HepG2 (cell line): ENCODE results near the gene DACT2. TPM values are rescaled to one million over a fixed set of nuclear protein-coding genes. Genes with fewer than 3 reads are reported as not detected.
A peak's percentile ranks its signal among the peaks of the same experiment; 100 is the strongest.

ENCODE experiments used
- FOSL1 ChIP-seq: sonication (generic); formaldehyde crosslinking; IDR thresholded peaks from 2 replicates; pipeline ENCODE4 v1.9.0; 2021; ENCODE audit warnings: missing genetic modification reagents, borderline replicate concordance
- FOXK2 ChIP-seq: fragments of 450-650 bp; IDR thresholded peaks from 2 replicates; pipeline ENCODE4 v1.6.1; 2016
- GFI1 ChIP-seq: sonication (generic); formaldehyde crosslinking; IDR thresholded peaks from 2 replicates; pipeline ENCODE4 v1.5.0; 2020; ENCODE audit warnings: missing genetic modification reagents, mild to moderate bottlenecking, borderline replicate concordance
- HDAC2 ChIP-seq: sonication (generic); formaldehyde crosslinking; IDR thresholded peaks from 2 replicates; pipeline ENCODE4 v1.4.0; 2020; ENCODE audit warnings: missing genetic modification reagents
- HNRNPK ChIP-seq: fragments of 200-400 bp; formaldehyde crosslinking; IDR thresholded peaks from 2 replicates; pipeline ENCODE4 v1.6.1; 2018; ENCODE audit warnings: low read length, low read depth, moderate library complexity, mild to moderate bottlenecking; ENCODE audit not compliant: poor library complexity, severe bottlenecking
- JUN ChIP-seq: sonication (generic); formaldehyde crosslinking; IDR thresholded peaks from 2 replicates; pipeline ENCODE4 v1.4.0; 2020; ENCODE audit warnings: mild to moderate bottlenecking, missing genetic modification reagents
- NR2F6 ChIP-seq, 2 experiments: IDR thresholded peaks; 2 replicates each; pipeline ENCODE4 v1.6.1; 2016; ENCODE audit warnings: antibody characterized with exemption in 1 of 2, mild to moderate bottlenecking in 1 of 2
- RCOR2 ChIP-seq: IDR thresholded peaks from 2 replicates; pipeline ENCODE4 v1.6.1; 2016; ENCODE audit warnings: missing biosample characterization, missing genetic modification reagents
- RNF2 ChIP-seq: fragments of 450-650 bp; conservative IDR thresholded peaks from 2 replicates; pipeline ENCODE4 v1.6.1; 2016; ENCODE audit warnings: low read depth
- SMARCE1 ChIP-seq: fragments of 450-650 bp; IDR thresholded peaks from 2 replicates; pipeline ENCODE4 v1.6.1; 2017; ENCODE audit warnings: borderline replicate concordance
- TRIM24 ChIP-seq: sonication (generic); formaldehyde crosslinking; IDR thresholded peaks from 2 replicates; pipeline ENCODE4 v1.8.0; 2022; ENCODE audit warnings: mild to moderate bottlenecking, missing genetic modification reagents
- ZKSCAN8 ChIP-seq: IDR thresholded peaks from 2 replicates; pipeline ENCODE4 v1.6.1; 2016; ENCODE audit warnings: borderline replicate concordance, missing genetic modification reagents, missing compliant biosample characterization
- ZNF225 ChIP-seq: sonication (generic); formaldehyde crosslinking; IDR thresholded peaks from 2 replicates; pipeline ENCODE4 v1.4.0; 2020; ENCODE audit warnings: mild to moderate bottlenecking, missing genetic modification reagents
- ZNF253 ChIP-seq: sonication (generic); formaldehyde crosslinking; IDR thresholded peaks from 2 replicates; pipeline ENCODE4 v1.8.0; 2022; ENCODE audit warnings: mild to moderate bottlenecking, missing genetic modification reagents, borderline replicate concordance
- ZNF33B ChIP-seq: sonication (generic); formaldehyde crosslinking; IDR thresholded peaks from 2 replicates; pipeline ENCODE4 v1.5.1; 2020; ENCODE audit warnings: mild to moderate bottlenecking, missing genetic modification reagents
- ZNF451 ChIP-seq: sonication (generic); formaldehyde crosslinking; IDR thresholded peaks from 2 replicates; pipeline ENCODE4 v1.5.0; 2020; ENCODE audit warnings: mild to moderate bottlenecking, missing genetic modification reagents
- ZNF629 ChIP-seq: sonication (generic); formaldehyde crosslinking; conservative IDR thresholded peaks from 2 replicates; pipeline ENCODE4 v1.5.0; 2020; ENCODE audit warnings: missing genetic modification reagents
- ZNF790 ChIP-seq: sonication (generic); formaldehyde crosslinking; IDR thresholded peaks from 2 replicates; pipeline ENCODE4 v1.8.0; 2022; ENCODE audit warnings: missing genetic modification reagents, mild to moderate bottlenecking, borderline replicate concordance
- polyA plus RNA-seq, 8 experiments: library from polyadenylated mRNA; depleted of rRNA in 3 of 8; stranded (reverse) in 7 of 8; unstranded in 1 of 8; fragments of >200 nt; fragmentation: Illumina TruSeq in 4 of 8; extraction: Trizol in 4 of 8; gene quantifications; 2 replicates each; pipeline versions ENCODE4 v1.2.1 to v1.2.3, GENCODE V29; 2011 to 2016; ENCODE audit warnings: low read depth in 4 of 8, missing spikeins in 1 of 8, mixed read lengths in 1 of 8; ENCODE audit not compliant: insufficient read depth in 1 of 8
- total RNA-seq, 5 experiments: library from RNA; depleted of rRNA; stranded (reverse); fragments of >200 nt; fragmentation: Illumina TruSeq; extraction: Trizol; gene quantifications; 2 replicates each; pipeline ENCODE4 v1.2.3, GENCODE V29; 2016; ENCODE audit warnings: low read depth in 1 of 5
- TF ChIP-seq, protein P1 (sequence below), 2 experiments: sonication (generic) in 1 of 2; formaldehyde crosslinking in 1 of 2; IDR thresholded peaks; 2 replicates each; pipeline versions ENCODE4 v1.4.0 to v1.6.1; 2018 to 2020; ENCODE audit warnings: missing genetic modification reagents in 2 of 2, borderline replicate concordance in 1 of 2, low read depth in 1 of 2, mild to moderate bottlenecking in 1 of 2, missing biosample characterization in 1 of 2
- TF ChIP-seq, protein P2 (sequence below): sonication (generic); formaldehyde crosslinking; IDR thresholded peaks from 2 replicates; pipeline ENCODE4 v1.5.0; 2020; ENCODE audit warnings: missing genetic modification reagents, mild to moderate bottlenecking, borderline replicate concordance
- TF ChIP-seq, protein P3 (sequence below): sonication (generic); formaldehyde crosslinking; IDR thresholded peaks from 2 replicates; pipeline ENCODE4 v1.8.0; 2023; ENCODE audit warnings: mild to moderate bottlenecking, missing genetic modification reagents
- TF ChIP-seq, protein P4 (sequence below): sonication (generic); formaldehyde crosslinking; IDR thresholded peaks from 2 replicates; pipeline ENCODE4 v1.5.0; 2020; ENCODE audit warnings: missing genetic modification reagents, mild to moderate bottlenecking, borderline replicate concordance
- TF ChIP-seq, protein P5 (sequence below): sonication (generic); formaldehyde crosslinking; IDR thresholded peaks from 2 replicates; pipeline ENCODE4 v1.8.0; 2022; ENCODE audit warnings: missing genetic modification reagents, low read depth, mild to moderate bottlenecking, borderline replicate concordance
- TF ChIP-seq, protein P6 (sequence below): sonication (generic); formaldehyde crosslinking; IDR thresholded peaks from 2 replicates; pipeline ENCODE4 v1.4.0; 2020; ENCODE audit warnings: missing genetic modification reagents

Gene DACT2
- total and polyA plus RNA-seq, 2 of the 13 experiments (the other 11 are each of a cell fraction or from before 2014, with no cell fraction given) = 0.15 TPM; not detected in 1

DNA sequence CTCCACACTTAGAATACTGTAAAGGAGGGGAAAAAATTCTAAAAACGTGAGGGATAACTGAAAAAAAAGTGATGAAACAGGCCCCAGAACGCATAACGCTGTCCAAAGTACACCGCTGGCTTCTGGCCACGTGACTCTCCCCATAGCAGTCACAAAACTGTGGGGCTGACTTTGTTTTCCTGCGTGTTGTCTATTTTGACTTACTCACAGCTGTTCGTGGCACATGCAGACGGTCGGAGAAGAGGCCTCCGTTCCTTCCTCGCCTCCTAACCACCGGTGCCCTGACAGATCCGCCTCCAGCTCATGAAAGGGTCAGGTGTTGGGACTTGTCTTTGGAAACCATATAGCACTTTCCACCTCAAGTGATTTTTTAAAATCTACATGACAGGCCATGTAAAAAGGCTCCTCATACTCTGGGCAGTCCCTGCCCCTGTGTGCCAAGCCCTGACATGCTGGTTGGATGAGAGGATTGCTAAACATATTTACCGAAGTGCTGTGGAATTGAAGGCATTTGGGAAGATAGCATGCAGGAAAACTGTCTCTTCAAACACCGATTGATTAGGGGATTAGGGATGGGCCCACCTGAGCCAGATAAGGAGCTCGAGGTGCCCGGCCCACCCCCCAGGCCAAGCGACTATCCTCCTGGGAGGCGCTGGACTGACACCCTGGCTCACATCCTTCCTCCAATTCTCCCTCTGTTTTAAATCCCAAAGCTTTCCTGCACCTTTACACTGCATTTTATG is 54.8 kb downstream of the DACT2 start (continued):
- TF ChIP-seq, protein P1, sequence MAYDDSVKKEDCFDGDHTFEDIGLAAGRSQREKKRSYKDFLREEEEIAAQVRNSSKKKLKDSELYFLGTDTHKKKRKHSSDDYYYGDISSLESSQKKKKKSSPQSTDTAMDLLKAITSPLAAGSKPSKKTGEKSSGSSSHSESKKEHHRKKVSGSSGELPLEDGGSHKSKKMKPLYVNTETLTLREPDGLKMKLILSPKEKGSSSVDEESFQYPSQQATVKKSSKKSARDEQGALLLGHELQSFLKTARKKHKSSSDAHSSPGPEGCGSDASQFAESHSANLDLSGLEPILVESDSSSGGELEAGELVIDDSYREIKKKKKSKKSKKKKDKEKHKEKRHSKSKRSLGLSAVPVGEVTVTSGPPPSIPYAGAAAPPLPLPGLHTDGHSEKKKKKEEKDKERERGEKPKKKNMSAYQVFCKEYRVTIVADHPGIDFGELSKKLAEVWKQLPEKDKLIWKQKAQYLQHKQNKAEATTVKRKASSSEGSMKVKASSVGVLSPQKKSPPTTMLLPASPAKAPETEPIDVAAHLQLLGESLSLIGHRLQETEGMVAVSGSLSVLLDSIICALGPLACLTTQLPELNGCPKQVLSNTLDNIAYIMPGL (CRISPR knock-in tag; IDR thresholded peaks at IDR 0.05; ENCODE audit: borderline replicate concordance in 1 of 2, low read depth in 1 of 2) = peak in 1 of 2 experiments; percentile 14; a peak in 1 of 4 replicates
- TF ChIP-seq NR2F6 (IDR thresholded peaks at IDR 0.05) = peak; percentile 69
- peak; percentile 14; the same call in 1 of the 2 replicates for TF ChIP-seq NR2F6 (CRISPR knock-in tag; IDR thresholded peaks at IDR 0.05)
- no peak for TF ChIP-seq HNRNPK
- TF ChIP-seq TRIM24 (CRISPR knock-in tag) = no peak
- TF ChIP-seq JUN = no peak
- TF ChIP-seq, protein P2, sequence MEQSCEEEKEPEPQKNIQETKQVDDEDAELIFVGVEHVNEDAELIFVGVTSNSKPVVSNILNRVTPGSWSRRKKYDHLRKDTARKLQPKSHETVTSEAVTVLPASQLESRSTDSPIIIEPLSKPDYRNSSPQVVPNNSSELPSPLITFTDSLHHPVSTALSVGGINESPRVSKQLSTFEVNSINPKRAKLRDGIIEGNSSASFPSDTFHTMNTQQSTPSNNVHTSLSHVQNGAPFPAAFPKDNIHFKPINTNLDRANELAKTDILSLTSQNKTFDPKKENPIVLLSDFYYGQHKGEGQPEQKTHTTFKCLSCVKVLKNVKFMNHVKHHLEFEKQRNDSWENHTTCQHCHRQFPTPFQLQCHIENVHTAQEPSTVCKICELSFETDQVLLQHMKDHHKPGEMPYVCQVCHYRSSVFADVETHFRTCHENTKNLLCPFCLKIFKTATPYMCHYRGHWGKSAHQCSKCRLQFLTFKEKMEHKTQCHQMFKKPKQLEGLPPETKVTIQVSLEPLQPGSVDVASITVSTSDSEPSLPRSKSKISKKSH (CRISPR knock-in tag) = 0 out of 2 replicates have a peak, but pooled peaks have one; percentile 33
- no peak for TF ChIP-seq RNF2
- TF ChIP-seq FOSL1 (CRISPR knock-in tag) = no peak
- TF ChIP-seq ZNF451 = no peak
- peak; percentile 74; the same call in 1 of the 2 replicates for TF ChIP-seq GFI1 (CRISPR knock-in tag)
- no peak for TF ChIP-seq ZNF790
- no peak for TF ChIP-seq SMARCE1
- no peak for TF ChIP-seq FOXK2
- TF ChIP-seq, protein P3, sequence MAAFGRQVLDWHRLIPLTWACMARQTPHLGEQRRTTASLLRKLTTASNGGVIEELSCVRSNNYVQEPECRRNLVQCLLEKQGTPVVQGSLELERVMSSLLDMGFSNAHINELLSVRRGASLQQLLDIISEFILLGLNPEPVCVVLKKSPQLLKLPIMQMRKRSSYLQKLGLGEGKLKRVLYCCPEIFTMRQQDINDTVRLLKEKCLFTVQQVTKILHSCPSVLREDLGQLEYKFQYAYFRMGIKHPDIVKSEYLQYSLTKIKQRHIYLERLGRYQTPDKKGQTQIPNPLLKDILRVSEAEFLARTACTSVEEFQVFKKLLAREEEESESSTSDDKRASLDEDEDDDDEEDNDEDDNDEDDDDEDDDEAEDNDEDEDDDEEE = no peak
- TF ChIP-seq HDAC2 (CRISPR knock-in tag) = peak; percentile 84
- TF ChIP-seq, protein P4, sequence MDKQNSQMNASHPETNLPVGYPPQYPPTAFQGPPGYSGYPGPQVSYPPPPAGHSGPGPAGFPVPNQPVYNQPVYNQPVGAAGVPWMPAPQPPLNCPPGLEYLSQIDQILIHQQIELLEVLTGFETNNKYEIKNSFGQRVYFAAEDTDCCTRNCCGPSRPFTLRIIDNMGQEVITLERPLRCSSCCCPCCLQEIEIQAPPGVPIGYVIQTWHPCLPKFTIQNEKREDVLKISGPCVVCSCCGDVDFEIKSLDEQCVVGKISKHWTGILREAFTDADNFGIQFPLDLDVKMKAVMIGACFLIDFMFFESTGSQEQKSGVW (CRISPR knock-in tag) = no peak
- TF ChIP-seq ZNF33B (CRISPR knock-in tag) = no peak
- TF ChIP-seq, protein P5, sequence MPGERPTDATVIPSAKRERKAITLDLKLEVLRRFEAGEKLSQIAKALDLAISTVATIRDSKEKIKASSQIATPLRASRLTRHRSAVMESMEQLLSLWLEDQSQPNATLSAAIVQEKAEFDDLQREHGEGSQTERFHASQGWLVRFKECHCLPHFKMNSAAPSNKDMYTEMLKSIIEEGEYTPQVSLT = no peak
- no peak for TF ChIP-seq ZNF629 (CRISPR knock-in tag)
- TF ChIP-seq ZKSCAN8 = no peak; the same call in 1 of the 2 replicates
- no peak for TF ChIP-seq RCOR2
- TF ChIP-seq, protein P6, sequence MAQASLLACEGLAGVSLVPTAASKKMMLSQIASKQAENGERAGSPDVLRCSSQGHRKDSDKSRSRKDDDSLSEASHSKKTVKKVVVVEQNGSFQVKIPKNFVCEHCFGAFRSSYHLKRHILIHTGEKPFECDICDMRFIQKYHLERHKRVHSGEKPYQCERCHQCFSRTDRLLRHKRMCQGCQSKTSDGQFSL (CRISPR knock-in tag) = no peak
- TF ChIP-seq ZNF253 (CRISPR knock-in tag) = no peak
- TF ChIP-seq ZNF225 = no peak
